ENCODE results near the gene ADARB2.
"Not testable (repeated sequence)": the region's sequence is repeated elsewhere in the genome, so short reads cannot be mapped to it uniquely, and the experiment has no call there.

The ADARB2 gene

GRCh38 chr10:1266033-1266802 is 471.1 kb downstream of the ADARB2 start:
- DNase-seq, result no peak

GRCh38 chr10:1264001-1264400 is 473.3 kb downstream of the ADARB2 start:
- no peak for DNase-seq

- no peak for DNase-seq
Measured at GRCh38 chr10:1257274-1257673, 480.1 kb downstream of the ADARB2 start.

GRCh38 chr10:1256432-1256725 is 480.9 kb downstream of the ADARB2 start:
- no peak for DNase-seq

- no peak for DNase-seq
Measured at GRCh38 chr10:1255600-1256431, 481.5 kb downstream of the ADARB2 start.

GRCh38 chr10:1255118-1255517 is 482.2 kb downstream of the ADARB2 start:
- DNase-seq, result no peak

GRCh38 chr10:1253523-1254353 is 483.6 kb downstream of the ADARB2 start:
- DNase-seq, result no peak

- DNase-seq, result no peak
Measured at GRCh38 chr10:1251769-1252168, 485.6 kb downstream of the ADARB2 start.

- DNase-seq, result peak; percentile 60
Measured at GRCh38 chr10:1249142-1249920, 488.0 kb downstream of the ADARB2 start.

GRCh38 chr10:1248262-1248630 is 489.1 kb downstream of the ADARB2 start:
- not testable (repeated sequence) for DNase-seq

- DNase-seq, result no peak
Measured at GRCh38 chr10:1247598-1248261, 489.6 kb downstream of the ADARB2 start.

- no peak for DNase-seq
Measured at GRCh38 chr10:1244493-1244892, 492.8 kb downstream of the ADARB2 start.

- DNase-seq, result no peak
Measured at GRCh38 chr10:1243486-1244234, 493.7 kb downstream of the ADARB2 start.

- DNase-seq, result no peak
Measured at GRCh38 chr10:1242975-1243374, 494.4 kb downstream of the ADARB2 start.

- no peak for DNase-seq
Measured at GRCh38 chr10:1241973-1242935, 495.1 kb downstream of the ADARB2 start.

- DNase-seq, result no peak
Measured at GRCh38 chr10:1241322-1241890, 495.9 kb downstream of the ADARB2 start.

- no peak for DNase-seq
Measured at GRCh38 chr10:1240341-1240775, 497.0 kb downstream of the ADARB2 start.

- no peak for DNase-seq
Measured at GRCh38 chr10:1233031-1233430, 504.3 kb downstream of the ADARB2 start.

GRCh38 chr10:1232164-1232911 is 505.0 kb downstream of the ADARB2 start:
- no peak for DNase-seq

Measured in NCI-H748 treated with DMSO at 0.1 percent for 48 hours (cell line).